HepG2 (cell line): ENCODE measurements around the gene SLC24A5. TPM values are rescaled to one million over a fixed set of nuclear protein-coding genes. Genes with fewer than 3 reads are reported as not detected.

Source experiments
- ATAC-seq: fragments of 200-7000 bp; cut with Tn5 transposase; 3 replicates; pipeline ENCODE4 v1.9.1; 2020; ENCODE audit warnings: mild to moderate bottlenecking, moderate library complexity
- BruUV-seq: library from RNA; stranded (reverse); fragments of 400-500 nt; replicated peaks from 2 replicates; lab custom pipeline; 2021; lab: Mats Ljungman, UMichigan
- CTCF ChIA-PET: fragments of 300-600 bp; formaldehyde crosslinking; extraction: SDS; loops from one replicate; lab custom pipeline; 2021; ENCODE audit warnings: low total read pairs, inconsistent platforms, low intra/inter-chr PET ratio; lab: Yijun Ruan, JAX
- POLR2A ChIA-PET: fragments of 350-600 bp; sonication (Branson Sonifier 250); formaldehyde crosslinking; loops from one replicate; lab custom pipeline; 2020; ENCODE audit warnings: antibody characterized with exemption, inconsistent platforms; lab: Yijun Ruan, JAX
- DNase-seq: peaks from one replicate; pipeline ENCODE4 v3.0.0-alpha.2; 2015; ENCODE audit warnings: low spot score
- FAIRE-seq: peaks from 3 replicates; lab custom pipeline; 2011; peaks lifted over from hg19 to GRCh38; lab: Jason Lieb, UNC
- H2AFZ ChIP-seq: one replicate; pipeline ENCODE4 v1.6.1; 2011; ENCODE audit warnings: low read length, inconsistent platforms
- H3K27ac ChIP-seq: fragments of 300-600 bp; 3 replicates; pipeline ENCODE4 v1.8.0; 2011; ENCODE audit warnings: mixed run types, mild to moderate bottlenecking, mixed read lengths, low read length, inconsistent platforms; ENCODE audit not compliant: insufficient read depth; ENCODE audit errors: extremely low read length
- H3K27me3 ChIP-seq, 2 experiments: fragments of 200-600 bp in 1 of 2; 2 replicates in 1 of 2; 3 replicates in 1 of 2; pipeline versions ENCODE4 v1.6.0 to v1.8.0; 2011; ENCODE audit warnings: low read length in 2 of 2, mild to moderate bottlenecking in 2 of 2, moderate library complexity in 2 of 2, inconsistent platforms in 1 of 2; ENCODE audit not compliant: insufficient read depth in 2 of 2, control insufficient read depth in 1 of 2
- H3K36me3 ChIP-seq, 2 experiments: fragments of 200-600 bp in 1 of 2; replicated peaks in 1 of 2; 2 replicates in 1 of 2; 3 replicates in 1 of 2; pipeline versions ENCODE4 v1.5.1 to v1.8.0; 2011; ENCODE audit warnings: low read length in 2 of 2, inconsistent platforms in 1 of 2; ENCODE audit not compliant: insufficient read depth in 2 of 2, control insufficient read depth in 1 of 2
- H3K4me1 ChIP-seq: 2 replicates; pipeline ENCODE4 v1.5.1; 2012; ENCODE audit warnings: low read length, inconsistent platforms; ENCODE audit not compliant: insufficient read depth
- H3K4me2 ChIP-seq: 2 replicates; pipeline ENCODE4 v1.6.0; 2011; ENCODE audit warnings: low read depth, low read length, inconsistent platforms
- H3K4me3 ChIP-seq, 3 experiments: fragments of 200-600 bp in 1 of 3; sonication (generic), shearing (Covaris generic) in 1 of 3; replicated peaks in 1 of 3; 2 replicates each; pipeline ENCODE4 v1.5.1; 2011 to 2016; ENCODE audit warnings: low read length in 3 of 3, inconsistent platforms in 2 of 3, low read depth in 2 of 3, mild to moderate bottlenecking in 2 of 3, control low read depth in 1 of 3, mixed read lengths in 1 of 3; ENCODE audit not compliant: insufficient read depth in 1 of 3
- H3K79me2 ChIP-seq: one replicate; pipeline ENCODE4 v1.6.1; 2011; ENCODE audit warnings: low read length, inconsistent platforms; ENCODE audit not compliant: insufficient read depth
- H3K9ac ChIP-seq: 2 replicates; pipeline ENCODE4 v1.6.0; 2011; ENCODE audit warnings: mild to moderate bottlenecking, low read depth, low read length, inconsistent platforms; ENCODE audit not compliant: insufficient read depth
- H3K9me3 ChIP-seq: 2 replicates; pipeline ENCODE4 v1.5.1; 2012; ENCODE audit warnings: mild to moderate bottlenecking, low read length
- H4K20me1 ChIP-seq: 2 replicates; pipeline ENCODE4 v1.6.0; 2011; ENCODE audit warnings: inconsistent platforms, mild to moderate bottlenecking, low read length, moderate library complexity; ENCODE audit not compliant: insufficient read depth
- AKAP8 ChIP-seq: sonication (generic); formaldehyde crosslinking; IDR thresholded peaks from 2 replicates; pipeline ENCODE4 v1.5.1; 2020; ENCODE audit warnings: mild to moderate bottlenecking, missing genetic modification reagents
- HDAC2 ChIP-seq: sonication (generic); formaldehyde crosslinking; IDR thresholded peaks from 2 replicates; pipeline ENCODE4 v1.4.0; 2020; ENCODE audit warnings: missing genetic modification reagents
- JDP2 ChIP-seq: sonication (generic); formaldehyde crosslinking; IDR thresholded peaks from 2 replicates; pipeline ENCODE4 v1.8.1; 2022; ENCODE audit warnings: missing genetic modification reagents, borderline replicate concordance
- MAF1 ChIP-seq: sonication (generic); formaldehyde crosslinking; IDR thresholded peaks from 2 replicates; pipeline ENCODE4 v1.5.0; 2020; ENCODE audit warnings: missing genetic modification reagents, borderline replicate concordance
- POGZ ChIP-seq: sonication (generic); formaldehyde crosslinking; IDR thresholded peaks from 2 replicates; pipeline ENCODE4 v1.4.0; 2020; ENCODE audit warnings: mild to moderate bottlenecking, missing genetic modification reagents
- RARG ChIP-seq: sonication (generic); formaldehyde crosslinking; IDR thresholded peaks from 2 replicates; pipeline ENCODE4 v1.4.0; 2020; ENCODE audit warnings: low read depth, mild to moderate bottlenecking, missing genetic modification reagents
- SMYD3 ChIP-seq: sonication (generic); formaldehyde crosslinking; IDR thresholded peaks from 2 replicates; pipeline ENCODE4 v1.8.1; 2023; ENCODE audit warnings: mild to moderate bottlenecking, missing genetic modification reagents
- ZNF350 ChIP-seq: sonication (generic); formaldehyde crosslinking; IDR thresholded peaks from 2 replicates; pipeline ENCODE4 v1.4.0; 2020; ENCODE audit warnings: mild to moderate bottlenecking, low read depth, missing genetic modification reagents, borderline replicate concordance
- ZNF709 ChIP-seq: sonication (generic); formaldehyde crosslinking; IDR thresholded peaks from 2 replicates; pipeline ENCODE4 v1.5.0; 2020; ENCODE audit warnings: mild to moderate bottlenecking, missing genetic modification reagents
- ZNF784 ChIP-seq: sonication (generic); formaldehyde crosslinking; IDR thresholded peaks from 2 replicates; pipeline ENCODE4 v1.5.1; 2020; ENCODE audit warnings: missing genetic modification reagents, mild to moderate bottlenecking, borderline replicate concordance
- ZXDC ChIP-seq: sonication (generic); formaldehyde crosslinking; IDR thresholded peaks from 2 replicates; pipeline ENCODE4 v1.5.0; 2020; ENCODE audit warnings: mild to moderate bottlenecking, missing genetic modification reagents
- ZZZ3 ChIP-seq: sonication (generic); formaldehyde crosslinking; IDR thresholded peaks from 2 replicates; pipeline ENCODE4 v1.4.0; 2020; ENCODE audit warnings: missing genetic modification reagents, mild to moderate bottlenecking, borderline replicate concordance
- WGBS: methylation state at CpG from one replicate; pipeline ENCODE4 v1.1.6; 2017; ENCODE audit warnings: low lambda C conversion rate; 5-methylcytosine and 5-hydroxymethylcytosine counted together
- in situ Hi-C: cut with HindIII; loops from 2 replicates; pipeline ENCODE4 v1.10.0; 2017; ENCODE audit warnings: low pct_unique_long_range_greater_than_20kb; ENCODE audit not compliant: extremely low pct_ligation_motif_present
- intact Hi-C: fragments of 100-400 bp; cut with micrococcal nuclease; formaldehyde crosslinking; loops from one replicate; pipeline ENCODE4 v1.10.0; 2022; ENCODE audit not compliant: unreplicated experiment
- polyA plus RNA-seq, 8 experiments: library from polyadenylated mRNA; depleted of rRNA in 3 of 8; stranded (reverse) in 7 of 8; unstranded in 1 of 8; fragments of >200 nt; fragmentation: Illumina TruSeq in 4 of 8; extraction: Trizol in 4 of 8; gene quantifications; 2 replicates each; pipeline versions ENCODE4 v1.2.1 to v1.2.3, GENCODE V29; 2011 to 2016; ENCODE audit warnings: low read depth in 4 of 8, missing spikeins in 1 of 8, mixed read lengths in 1 of 8; ENCODE audit not compliant: insufficient read depth in 1 of 8
- total RNA-seq, 5 experiments: library from RNA; depleted of rRNA; stranded (reverse); fragments of >200 nt; fragmentation: Illumina TruSeq; extraction: Trizol; gene quantifications; 2 replicates each; pipeline ENCODE4 v1.2.3, GENCODE V29; 2016; ENCODE audit warnings: low read depth in 1 of 5

Gene SLC24A5
- total and polyA plus RNA-seq, 2 of the 13 experiments (the other 11 are each of a cell fraction or from before 2014, with no cell fraction given), result not detected

- no TSS peak for BruUV-seq
- 0% methylated on average over 2 of the region's 2 CpGs for WGBS
- no peak for FAIRE-seq
- Histone ChIP-seq H3K9ac (no peak overlapping the region), H4K20me1 (no peaks in the 10 kb centered on the region), H3K36me3 (no peaks in the 10 kb centered on the region), H3K9me3 (no peaks in the 10 kb centered on the region), H3K4me1 (no peaks in the 10 kb centered on the region), H3K4me2 (no peak overlapping the region), H3K79me2 (no peaks in the 10 kb centered on the region)
- no peak for ATAC-seq
- intact Hi-C loops, result no loop called here
- TF ChIP-seq POGZ (no peak), JDP2 (no peak), MAF1 (CRISPR knock-in tag) (no peak), AKAP8 (CRISPR knock-in tag) (no peak), ZZZ3 (CRISPR knock-in tag) (no peak), ZNF784 (no peak), SMYD3 (CRISPR knock-in tag) (no peak), HDAC2 (no peak), RARG (CRISPR knock-in tag) (no peak), ZXDC (CRISPR knock-in tag) (no peak), ZNF350 (CRISPR knock-in tag) (no peak), ZNF709 (no peak)
- TF ChIP-seq, all 625 proteins: peak for 0
- H3K27me3 ChIP-seq, result no peaks in the 10 kb centered on the region
- no peak for DNase-seq
- H2AFZ ChIP-seq, result no peak overlapping the region
- ChIA-PET CTCF (no interaction called here), POLR2A (no interaction called here)
- H3K4me3 ChIP-seq, result no peak overlapping the region
- in situ Hi-C loops, result no loop called here
- no peak overlapping the region for H3K27ac ChIP-seq
Measured at GRCh38 chr15:48096813-48097212, 24.0 kb upstream of the SLC24A5 start.
